Endometrial microvascular endothelial cells (primary cell): ENCODE results near the gene DUSP16. TPM values are rescaled to one million over a fixed set of nuclear protein-coding genes. Genes with fewer than 3 reads are reported as not detected.
"Not testable (repeated sequence)": the region's sequence is repeated elsewhere in the genome, so short reads cannot be mapped to it uniquely, and the experiment has no call there.

Experiments used
- in situ Hi-C: cut with HindIII; loops from 2 replicates; pipeline ENCODE4 v1.10.0; 2017; ENCODE audit warnings: low sequenced_read_pairs, low pct_unique_long_range_greater_than_20kb; ENCODE audit errors: inconsistent ontology term
- total RNA-seq: library from RNA; depleted of rRNA; stranded (reverse); fragments of >200 nt; gene quantifications from one replicate; pipeline ENCODE4 v1.2.3, GENCODE V29; 2015; ENCODE audit errors: inconsistent ontology term

The DUSP16 gene
- total RNA-seq, 1 donor from 2014 or later: 11.2 TPM

DNA sequence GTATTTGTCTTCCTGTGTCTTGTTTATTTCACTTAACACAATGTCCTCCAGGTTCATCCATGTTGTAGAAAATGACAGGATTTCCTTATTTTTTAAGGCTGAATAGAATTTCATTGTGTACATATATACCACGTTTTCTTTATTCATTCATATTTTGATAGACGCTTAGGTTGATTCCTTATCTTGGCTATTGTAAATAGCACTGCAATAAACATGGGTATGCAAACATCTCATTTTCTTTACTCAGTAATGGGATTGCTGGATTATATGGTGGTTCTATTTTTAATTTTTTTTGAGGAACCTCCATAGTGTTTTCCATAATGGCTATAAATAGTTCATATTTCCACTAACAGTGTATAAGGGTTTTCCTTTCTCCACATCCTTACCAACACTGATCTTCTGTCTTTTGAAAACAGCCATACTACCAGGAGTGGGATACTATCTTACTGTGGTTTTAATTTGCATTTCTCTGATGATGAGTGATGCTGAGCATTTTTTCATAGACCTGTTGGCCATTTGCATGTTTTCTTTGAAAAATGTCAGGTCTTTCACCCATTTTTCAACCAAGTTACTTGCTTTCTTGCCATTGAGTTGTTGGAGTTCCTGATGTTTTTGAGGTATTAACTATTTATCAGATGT, 32.8 kb downstream of the DUSP16 start:
- in situ Hi-C loops: no loop called here

DNA sequence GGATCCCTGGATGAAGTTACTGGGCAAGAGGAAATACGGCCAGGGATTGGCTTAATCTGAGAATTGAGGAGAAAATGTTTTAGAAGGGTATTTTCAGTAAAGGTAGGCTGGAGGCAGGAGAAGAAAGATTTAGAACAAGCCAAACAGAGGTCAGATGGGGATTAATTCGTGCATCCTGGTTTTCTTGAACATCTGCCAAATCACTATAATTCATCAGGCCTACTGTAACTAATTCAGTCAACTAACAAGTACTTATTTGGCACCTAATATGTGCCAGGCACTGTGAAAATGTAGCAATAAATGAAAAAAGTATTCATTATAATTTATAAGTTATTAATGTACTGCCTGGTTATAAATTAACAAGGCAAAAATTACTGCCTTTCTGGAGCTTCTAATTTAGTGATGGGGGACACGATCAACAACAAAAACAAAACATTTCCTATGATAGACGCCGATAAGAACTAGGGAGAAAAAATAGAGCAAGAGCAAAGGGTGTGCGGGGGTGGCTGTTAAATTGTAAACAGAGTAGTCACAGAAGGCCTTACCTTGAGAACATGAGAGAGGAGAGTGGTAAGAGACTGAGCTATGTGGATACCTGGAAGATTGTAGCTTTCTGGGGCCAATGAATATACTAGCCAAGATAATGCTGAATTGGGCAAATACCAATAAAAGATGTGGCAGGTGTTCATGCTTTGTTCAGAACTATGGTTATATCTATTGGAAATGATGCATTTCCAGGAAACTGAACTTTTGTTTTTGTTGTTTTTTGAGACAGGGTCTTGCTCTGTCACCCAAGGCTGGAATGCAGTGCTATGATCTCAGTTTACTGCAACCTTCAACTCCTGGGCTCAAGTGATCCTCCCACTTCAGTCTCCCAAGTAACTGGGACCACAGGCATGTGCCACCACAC, 34.0 kb downstream of the DUSP16 start:
- in situ Hi-C loops: no loop called here

- in situ Hi-C loops: no loop called here
Measured at GRCh38 chr12:12527820-12528296, 34.8 kb downstream of the DUSP16 start.

- in situ Hi-C loops: no loop called here
Measured at GRCh38 chr12:12524128-12524527, 38.5 kb downstream of the DUSP16 start.

GRCh38 chr12:12523229-12523628, 39.4 kb downstream of the DUSP16 start:
- in situ Hi-C loops: no loop called here

DNA sequence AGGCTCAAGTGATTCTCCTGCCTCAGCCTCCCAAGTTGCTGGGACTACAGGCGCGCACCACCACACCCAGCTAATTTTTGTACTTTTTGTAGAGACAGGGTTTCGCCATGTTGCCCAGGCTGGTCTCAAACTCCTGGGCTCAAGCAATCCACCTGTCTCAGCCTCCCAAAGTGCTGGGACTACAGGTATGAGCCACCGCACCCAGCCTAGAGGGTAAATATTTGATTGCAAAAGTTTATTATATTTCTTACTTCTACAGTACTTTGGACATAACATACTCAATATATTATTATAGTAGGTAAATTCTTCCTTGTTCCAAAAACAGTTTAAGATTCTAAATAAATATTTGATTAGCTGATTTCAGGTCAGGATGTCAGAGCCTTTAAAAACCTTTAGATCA, 40.0 kb downstream of the DUSP16 start:
- in situ Hi-C loops: not testable (repeated sequence)

DNA sequence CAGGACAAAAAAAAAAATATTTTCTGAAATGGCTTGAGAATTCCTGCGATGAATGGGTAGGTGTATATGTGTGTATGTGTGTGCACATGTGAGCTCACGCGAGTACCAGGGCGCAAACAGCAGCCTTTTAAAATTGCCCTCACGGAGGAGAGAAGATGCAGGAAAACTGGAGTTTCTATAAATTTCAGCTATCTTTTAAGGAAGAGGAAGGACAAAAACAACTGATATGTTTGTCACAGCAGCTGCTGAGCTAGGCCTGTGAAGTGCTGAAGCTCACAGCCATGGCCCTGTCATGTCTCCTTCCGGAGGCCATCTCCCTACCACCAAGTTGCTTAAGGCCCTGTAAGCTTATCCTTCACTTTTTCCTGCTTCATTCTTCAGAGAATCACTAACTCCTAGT, 40.8 kb downstream of the DUSP16 start:
- in situ Hi-C loops: no loop called here

- in situ Hi-C loops: no loop called here
Measured at GRCh38 chr12:12521044-12521485, 41.6 kb downstream of the DUSP16 start.

DNA sequence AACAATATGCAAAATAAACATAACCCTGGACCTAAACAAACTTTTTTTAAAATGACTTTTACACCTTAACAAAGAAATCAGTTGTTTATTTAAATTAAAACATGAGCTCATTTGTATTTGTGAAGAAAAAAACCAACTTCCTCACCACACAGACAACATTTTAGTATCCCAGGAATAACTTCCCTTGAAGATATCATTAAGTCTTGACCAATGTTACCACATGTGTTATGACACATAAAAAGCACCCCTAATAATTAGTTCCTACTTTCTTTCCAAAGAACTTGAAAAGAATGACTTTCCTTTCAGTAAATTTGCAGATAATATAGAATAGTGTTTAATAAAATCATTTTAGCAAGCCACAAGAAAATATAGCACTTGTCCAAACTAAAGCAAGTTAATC, 42.4 kb downstream of the DUSP16 start:
- in situ Hi-C loops: no loop called here

- in situ Hi-C loops: no loop called here
Measured at GRCh38 chr12:12519354-12519998, 43.2 kb downstream of the DUSP16 start.

DNA sequence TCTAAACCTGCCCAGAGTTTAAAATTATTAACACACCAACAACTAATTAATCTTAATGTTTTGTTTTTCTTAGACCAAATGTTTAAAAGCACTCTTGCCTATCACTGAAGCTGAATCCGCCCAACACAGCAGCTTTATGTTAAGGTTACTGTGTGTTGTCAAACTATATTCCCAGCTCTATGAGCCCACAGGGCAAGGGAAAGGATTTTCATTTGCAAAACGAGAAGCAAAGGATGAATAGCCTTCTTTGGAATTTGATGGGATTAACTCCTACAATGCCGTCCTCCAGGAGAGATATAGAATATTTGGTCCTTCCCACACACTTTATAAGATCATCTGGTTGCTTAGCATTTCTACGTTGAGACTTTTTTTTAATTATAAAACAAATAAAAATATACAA, 43.7 kb downstream of the DUSP16 start:
- in situ Hi-C loops: no loop called here

DNA sequence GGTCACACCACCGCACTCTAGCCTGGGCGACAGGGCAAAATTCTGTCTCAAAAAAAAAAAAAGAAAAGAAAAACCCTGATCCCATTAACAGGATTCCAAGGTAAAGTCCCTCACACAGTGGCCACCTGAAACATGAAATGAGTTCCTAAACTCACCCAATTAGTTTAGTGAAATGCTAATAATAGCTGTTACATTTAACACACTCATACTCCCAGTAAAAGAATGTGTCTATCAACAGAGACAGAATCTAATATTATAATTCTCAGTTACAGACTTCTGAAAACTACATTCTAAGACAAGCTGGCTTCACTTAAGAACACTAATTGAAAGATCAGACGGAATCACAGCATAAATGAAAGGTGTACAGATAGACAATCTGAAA, 44.2 kb downstream of the DUSP16 start:
- in situ Hi-C loops: no loop called here

DNA sequence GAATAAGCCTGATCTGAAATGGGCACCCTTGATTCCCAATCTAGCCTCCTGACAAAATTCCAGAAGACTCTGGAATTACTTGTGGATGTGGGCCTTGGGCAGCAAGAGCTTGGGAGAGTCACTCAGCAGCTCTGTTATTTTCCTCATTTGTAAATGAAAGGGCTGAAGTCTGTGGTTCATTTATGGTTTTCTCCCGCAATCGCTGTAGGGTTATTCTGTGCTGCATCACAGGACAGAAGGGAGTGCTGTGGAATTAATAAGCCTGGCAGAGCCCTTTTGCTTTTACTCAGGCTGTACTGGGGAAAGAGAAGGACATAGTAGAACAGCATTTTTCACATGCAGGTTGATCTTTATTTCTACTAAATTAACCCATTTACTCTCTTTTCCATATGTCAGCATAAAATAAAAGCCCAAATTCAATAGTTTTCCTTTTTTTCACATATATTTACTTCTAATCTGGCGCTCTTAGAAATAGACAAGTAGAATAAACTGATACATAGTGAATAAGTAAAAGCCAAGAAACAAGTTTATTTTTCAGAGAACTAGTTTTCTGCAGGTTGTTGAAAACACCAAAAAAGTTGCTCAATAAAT, 49.2 kb downstream of the DUSP16 start:
- in situ Hi-C loops: no loop called here

DNA sequence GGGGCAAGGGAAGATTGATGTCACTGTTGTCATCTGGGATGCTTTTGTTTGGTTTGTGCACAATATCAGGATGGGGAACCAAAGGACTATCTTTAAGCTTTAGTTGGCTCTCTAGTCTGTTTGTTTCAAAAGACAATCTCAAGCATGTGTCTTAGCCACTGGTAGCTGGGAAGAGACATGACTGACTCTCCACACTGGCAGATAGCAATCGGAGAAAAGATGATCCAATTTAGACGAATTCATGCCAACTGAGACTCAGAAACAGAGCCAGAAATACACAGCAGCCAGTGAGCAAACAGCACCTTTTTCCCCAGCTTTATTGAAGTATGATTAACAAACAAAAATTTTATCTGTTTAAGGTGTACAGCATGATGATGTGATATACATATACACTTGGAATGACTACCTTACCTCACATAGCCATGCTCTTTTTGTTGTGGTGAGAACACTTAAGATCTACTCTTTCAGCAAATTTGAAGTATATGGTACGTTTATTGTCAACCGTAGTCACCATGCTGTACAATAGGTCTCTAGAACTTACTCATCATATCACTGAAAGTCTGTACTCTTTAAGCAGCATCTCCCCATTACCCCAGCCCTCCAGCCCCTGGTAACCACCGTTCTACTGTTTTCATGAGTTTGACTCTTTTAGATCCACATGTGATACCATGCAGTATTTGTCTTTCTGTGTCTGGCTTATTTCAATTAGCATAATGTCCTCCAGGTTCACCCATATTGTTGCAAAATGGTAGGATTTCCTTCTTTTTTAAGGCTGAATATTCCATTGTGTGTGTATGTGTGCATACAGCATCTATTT, 50.6 kb downstream of the DUSP16 start:
- in situ Hi-C loops: no loop called here

GRCh38 chr12:12511021-12511783, 51.5 kb downstream of the DUSP16 start:
- in situ Hi-C loops: no loop called here

GRCh38 chr12:12510551-12510950, 52.1 kb downstream of the DUSP16 start:
- in situ Hi-C loops: no loop called here

DNA sequence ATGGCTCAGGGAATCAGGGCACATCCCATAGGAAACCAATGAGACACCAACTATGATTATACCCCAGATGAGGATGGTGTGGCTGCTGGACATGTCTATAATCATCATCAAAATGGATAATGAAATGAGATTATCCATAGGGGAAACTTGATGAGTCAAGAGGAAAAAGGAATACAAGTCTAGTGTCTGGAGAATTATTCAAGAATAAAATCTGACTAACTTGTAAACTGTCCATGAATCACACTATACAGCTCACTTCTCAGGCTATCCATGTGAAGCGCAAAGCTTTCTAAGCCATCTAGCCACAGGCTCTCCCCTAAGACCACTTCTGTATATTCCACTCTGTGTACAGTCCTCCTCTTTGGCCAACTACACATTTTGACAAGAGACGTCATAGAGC, 52.5 kb downstream of the DUSP16 start:
- in situ Hi-C loops: no loop called here

DNA sequence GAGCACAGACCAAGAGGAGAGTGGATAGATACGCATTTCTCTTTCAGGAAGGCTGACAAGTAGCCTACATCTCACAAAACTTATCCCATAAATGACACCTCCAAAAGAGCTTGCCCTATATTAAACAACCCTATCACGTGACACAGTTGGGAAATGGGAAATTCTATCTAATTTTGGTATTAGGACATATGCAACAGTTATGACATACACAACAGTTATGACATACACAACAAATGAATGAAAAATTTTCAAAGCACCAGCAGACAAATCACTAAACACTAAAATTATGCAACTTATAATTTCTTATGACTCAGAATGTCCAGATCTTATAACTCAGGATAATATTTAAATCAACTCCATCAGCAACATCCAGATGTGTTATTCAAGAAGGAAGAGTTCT, 54.1 kb downstream of the DUSP16 start:
- in situ Hi-C loops: no loop called here
